Measurements from ENCODE around the gene PLD4.
"Not testable (repeated sequence)": the region's sequence is repeated elsewhere in the genome, so short reads cannot be mapped to it uniquely, and the experiment has no call there.

Gene PLD4

GRCh38 chr14:104881369-104881979 lies 43.2 kb upstream of the PLD4 start:
- Mint-ChIP-seq H3K4me1 (peaks cover 9% of the 10 kb centered on the region), H3K9me3 (no peaks in the 10 kb centered on the region), H3K4me3 (no peak overlapping the region), H3K36me3 (ENCODE audit: low read depth) (no peaks in the 10 kb centered on the region), H3K27me3 (ENCODE audit: low read depth, poor library complexity) (peaks cover 6% of the 10 kb centered on the region), H3K27ac (no peak overlapping the region)
- no peak for TF ChIP-seq CTCF (IDR thresholded peaks at IDR 0.05)
- DNase-seq = no peak

DNA sequence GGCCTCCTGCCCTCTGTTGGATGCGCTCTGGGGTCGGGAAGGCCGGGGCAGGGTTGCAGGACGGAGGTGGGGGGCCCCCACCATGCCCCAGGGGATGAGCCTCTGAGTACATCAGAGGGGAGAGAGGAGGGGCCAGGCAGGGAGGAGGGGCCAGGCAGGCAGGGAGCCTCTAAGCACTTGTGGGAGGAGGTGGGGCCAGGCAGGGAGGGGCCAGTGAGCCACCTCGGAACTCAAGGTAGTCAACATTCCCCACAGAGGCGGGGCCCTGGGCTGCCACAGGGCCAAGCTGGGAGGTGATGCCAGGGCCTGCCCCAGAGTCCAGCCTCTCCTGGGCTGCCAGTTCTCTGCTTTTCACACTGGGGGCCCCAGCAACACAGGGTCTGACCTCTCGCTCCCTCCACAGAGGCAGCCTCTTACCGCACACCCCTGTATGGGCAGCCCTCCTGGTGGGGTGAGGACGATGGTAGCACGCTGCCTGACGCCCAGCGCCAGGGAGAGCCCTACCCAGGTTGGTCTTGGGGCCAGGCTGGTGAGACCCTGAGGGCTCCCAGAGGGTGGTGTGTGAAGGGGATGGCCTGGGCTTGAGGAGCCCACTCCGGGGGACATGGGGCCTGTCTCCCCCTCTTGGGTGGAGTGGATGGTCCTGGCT lies 42.2 kb upstream of the PLD4 start:
- DNase-seq = peak; percentile 67
- Mint-ChIP-seq H3K36me3 (ENCODE audit: low read depth) (no peaks in the 10 kb centered on the region), H3K27me3 (ENCODE audit: low read depth, poor library complexity) (peaks cover 6% of the 10 kb centered on the region), H3K4me3 (no peak overlapping the region), H3K9me3 (no peaks in the 10 kb centered on the region), H3K4me1 (peaks cover 4% of the 10 kb centered on the region), H3K27ac (no peak overlapping the region)
- no peak for TF ChIP-seq CTCF (IDR thresholded peaks at IDR 0.05)

- Mint-ChIP-seq H3K4me1 (peaks cover 4% of the 10 kb centered on the region), H3K4me3 (no peak overlapping the region), H3K27me3 (ENCODE audit: low read depth, poor library complexity) (peaks cover 6% of the 10 kb centered on the region), H3K9me3 (no peaks in the 10 kb centered on the region), H3K36me3 (ENCODE audit: low read depth) (no peaks in the 10 kb centered on the region), H3K27ac (no peak overlapping the region)
- no peak for TF ChIP-seq CTCF (IDR thresholded peaks at IDR 0.05)
- DNase-seq = no peak
These were observed 41.6 kb upstream of the PLD4 start for GRCh38 chr14:104882991-104883660.

GRCh38 chr14:104883681-104884361 lies 40.9 kb upstream of the PLD4 start:
- no peaks in the 10 kb centered on the region for H3K9me3 Mint-ChIP-seq
- peaks cover 6% of the 10 kb centered on the region for H3K27me3 Mint-ChIP-seq (ENCODE audit: low read depth, poor library complexity)
- no peak for TF ChIP-seq CTCF (IDR thresholded peaks at IDR 0.05)
- no peaks in the 10 kb centered on the region for H3K36me3 Mint-ChIP-seq (ENCODE audit: low read depth)
- H3K4me1 Mint-ChIP-seq = peaks cover 5% of the 10 kb centered on the region
- no peak overlapping the region for H3K27ac Mint-ChIP-seq
- no peak for DNase-seq
- no peak overlapping the region for H3K4me3 Mint-ChIP-seq

DNA sequence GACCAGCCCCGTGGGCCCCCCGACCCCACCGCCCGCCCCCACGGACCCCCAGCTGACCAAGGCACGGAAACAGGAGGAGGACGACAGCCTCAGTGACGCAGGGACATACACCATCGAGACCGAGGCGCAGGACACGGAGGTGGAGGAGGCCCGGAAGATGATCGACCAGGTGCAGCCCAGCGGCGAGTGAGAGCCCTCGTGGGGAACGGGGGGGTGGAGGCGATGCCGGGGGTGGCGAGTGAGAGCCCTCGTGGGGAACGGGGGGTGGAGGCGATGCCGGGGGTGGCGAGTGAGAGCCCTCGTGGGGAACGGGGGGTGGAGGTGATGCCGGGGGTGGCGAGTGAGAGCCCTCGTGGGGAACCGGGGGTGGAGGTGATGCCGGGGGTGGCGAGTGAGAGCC lies 40.3 kb upstream of the PLD4 start:
- H3K36me3 Mint-ChIP-seq (ENCODE audit: low read depth); H3K27ac Mint-ChIP-seq; H3K27me3 Mint-ChIP-seq (ENCODE audit: low read depth, poor library complexity); H3K4me3 Mint-ChIP-seq; DNase-seq; H3K4me1 Mint-ChIP-seq; H3K9me3 Mint-ChIP-seq: not testable (repeated sequence)

Measured in nephron progenitor cell (in vitro differentiated cells).